Stimulated activated CD4-positive, alpha-beta T cell treated with anti-CD3 and anti-CD28 coated beads, TNF-alpha, amount 100 ng/mL, for 1 hour (primary cell): Measurements from ENCODE around the gene PXMP2.
"Not testable (repeated sequence)": the region's sequence is repeated elsewhere in the genome, so short reads cannot be mapped to it uniquely, and the experiment has no call there.

Experiments used
- DNase-seq, 3 donors: peaks; one replicate each; pipeline ENCODE4 v3.0.0-alpha.2; 2020; ENCODE audit warnings: low read depth in 3 of 3, low spot score in 1 of 3

The PXMP2 gene

DNA sequence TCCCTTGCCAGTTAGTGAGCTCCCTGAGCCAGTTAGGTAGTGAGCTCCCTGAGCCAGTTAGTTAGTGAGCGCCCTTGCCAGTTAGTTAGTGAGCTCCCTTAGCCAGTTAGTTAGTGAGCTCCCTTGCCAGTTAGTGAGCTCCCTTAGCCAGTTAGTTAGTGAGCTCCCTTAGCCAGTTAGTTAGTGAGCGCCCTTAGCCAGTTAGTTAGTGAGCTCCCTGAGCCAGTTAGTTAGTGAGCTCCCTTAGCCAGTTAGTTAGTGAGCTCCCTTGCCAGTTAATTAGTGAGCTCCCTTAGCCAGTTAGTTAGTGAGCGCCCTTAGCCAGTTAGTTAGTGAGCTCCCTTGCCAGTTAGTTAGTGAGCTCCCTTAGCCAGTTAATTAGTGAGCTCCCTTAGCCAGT, 4.6 kb downstream of the PXMP2 start:
- DNase-seq: not testable (repeated sequence)

GRCh38 chr12:132694888-132695287, 7.5 kb downstream of the PXMP2 start:
- not testable (repeated sequence) for DNase-seq

DNA sequence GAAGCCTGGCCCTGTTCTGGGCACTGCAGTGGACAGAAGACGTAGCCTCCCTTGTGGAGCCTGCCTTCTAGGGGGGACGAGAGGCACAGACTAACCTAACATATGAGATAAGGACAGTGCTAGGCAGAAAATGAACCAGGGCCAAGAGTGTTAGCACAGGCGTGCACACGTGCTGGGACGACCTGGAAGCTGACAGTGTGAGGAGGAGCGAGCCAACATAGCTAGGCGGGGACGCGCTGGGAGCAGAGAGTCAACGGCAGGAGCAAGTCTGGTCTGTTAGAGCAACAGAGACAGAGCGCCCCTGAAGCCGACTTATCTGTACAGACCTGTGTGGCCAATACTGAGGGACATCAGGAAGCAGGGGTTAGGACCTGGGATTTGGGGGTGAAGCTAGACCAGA, 8.0 kb downstream of the PXMP2 start:
- no peak for DNase-seq

DNA sequence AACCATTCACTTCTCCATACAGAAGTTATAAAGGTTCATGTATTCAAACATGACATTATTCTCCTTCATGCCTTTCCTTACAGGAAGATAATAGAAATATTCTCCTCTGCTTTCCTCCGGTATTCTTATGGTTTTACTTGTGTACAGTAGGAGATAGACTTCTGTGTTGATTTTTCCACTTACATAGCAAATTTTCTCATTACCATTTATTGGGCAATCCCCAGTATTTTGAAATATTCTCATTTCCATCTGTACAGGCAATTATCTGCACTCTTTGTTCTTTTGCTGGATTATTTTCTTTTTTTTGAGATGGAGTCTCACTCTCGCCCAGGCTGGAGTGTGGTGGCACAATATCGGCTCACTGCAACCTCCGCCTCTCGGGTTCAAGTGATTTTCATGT, 11.0 kb downstream of the PXMP2 start:
- DNase-seq: no peak

DNA sequence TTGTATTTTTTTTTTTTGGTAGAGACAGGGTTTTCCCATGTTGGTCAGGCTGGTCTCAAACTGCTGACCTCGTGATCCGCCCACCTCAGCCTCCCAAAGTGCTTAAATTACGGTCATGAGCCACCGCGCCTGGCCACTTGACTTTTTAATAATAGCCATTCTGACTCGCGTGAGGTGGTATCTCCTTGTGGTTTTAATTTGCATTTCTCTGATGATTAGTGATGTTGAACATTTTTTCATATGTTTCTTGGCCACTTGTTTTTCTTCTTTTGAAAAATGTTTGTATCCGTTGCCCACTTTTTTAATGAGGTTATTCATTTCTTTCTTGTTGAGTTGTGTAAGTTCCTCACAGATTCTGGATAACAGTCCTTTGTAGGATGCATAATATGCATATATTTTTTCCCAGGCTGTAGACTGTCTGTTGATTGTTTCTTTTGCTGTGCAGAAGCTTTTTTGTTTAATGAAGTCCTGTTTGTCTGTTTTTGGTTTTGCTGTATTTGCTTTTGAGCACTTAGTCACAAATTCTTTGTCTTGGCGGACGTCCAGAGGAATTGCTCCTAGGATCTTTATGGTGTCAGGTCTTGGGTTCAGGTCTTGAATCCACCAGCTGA, 12.9 kb downstream of the PXMP2 start:
- DNase-seq: no peak

- DNase-seq: no peak
Observed at GRCh38 chr12:132702640-132703039, 15.3 kb downstream of the PXMP2 start.

- no peak for DNase-seq
Observed at GRCh38 chr12:132703641-132704040, 16.3 kb downstream of the PXMP2 start.

GRCh38 chr12:132707241-132707640, 19.9 kb downstream of the PXMP2 start:
- DNase-seq: no peak

DNA sequence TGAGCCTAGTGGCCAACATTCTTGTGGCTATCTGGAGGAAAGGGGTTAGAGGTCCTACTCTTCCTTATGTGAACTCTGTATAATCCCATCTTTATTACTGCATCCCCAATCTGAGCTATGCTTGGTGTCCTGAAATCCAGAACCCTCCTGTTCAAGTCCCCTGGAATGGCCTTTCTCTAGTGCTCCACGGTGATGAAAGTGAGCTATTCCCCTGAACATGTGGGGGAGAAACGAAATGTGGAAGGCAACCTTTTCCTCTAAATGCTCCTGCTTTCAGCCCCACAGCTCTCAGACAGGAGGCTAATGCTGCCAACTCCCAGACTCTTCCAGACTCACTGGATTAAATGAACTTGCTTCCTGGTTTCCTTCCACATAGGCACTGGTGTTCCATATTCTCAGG, 20.8 kb downstream of the PXMP2 start:
- DNase-seq: no peak

GRCh38 chr12:132710043-132710404, 22.6 kb downstream of the PXMP2 start:
- DNase-seq: no peak

DNA sequence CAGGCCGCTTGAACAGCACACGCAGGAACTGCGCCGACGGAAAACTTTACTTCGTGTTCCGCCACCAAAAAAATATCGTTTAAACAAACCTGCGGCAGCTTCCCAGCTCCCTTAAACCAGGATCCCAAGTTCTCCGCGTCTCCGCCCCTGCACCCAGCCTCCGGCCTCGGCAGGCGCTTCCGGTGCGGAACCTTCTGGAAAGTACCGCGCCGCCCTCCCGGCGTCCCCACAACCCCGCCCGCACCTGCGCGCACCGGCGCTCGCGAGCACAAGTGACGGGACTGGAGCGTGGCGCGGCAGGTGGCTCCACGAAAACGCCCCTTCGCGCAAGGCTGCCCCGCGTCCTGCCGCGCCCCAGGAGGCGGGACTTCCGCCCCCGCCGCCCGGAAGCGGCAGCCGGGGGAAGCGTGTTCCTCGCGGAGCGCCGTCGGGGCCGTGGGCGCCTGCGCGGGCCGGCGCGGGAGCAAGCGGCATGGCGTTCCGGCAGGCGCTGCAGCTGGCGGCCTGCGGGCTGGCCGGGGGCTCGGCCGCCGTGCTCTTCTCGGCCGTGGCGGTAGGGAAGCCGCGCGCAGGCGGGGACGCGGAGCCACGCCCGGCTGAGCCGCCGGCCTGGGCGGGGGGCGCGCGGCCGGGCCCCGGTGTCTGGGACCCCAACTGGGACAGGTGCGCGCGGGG, 23.2 kb downstream of the PXMP2 start, which contains the start of gene PGAM5:
Gene PGAM5, plus strand, starts transcription at position 438 of the 675 bp plus-strand sequence. Its CDS starts 35 bp downstream, at position 473.
- peak; percentile 80 to 88 (median 80) for DNase-seq

DNA sequence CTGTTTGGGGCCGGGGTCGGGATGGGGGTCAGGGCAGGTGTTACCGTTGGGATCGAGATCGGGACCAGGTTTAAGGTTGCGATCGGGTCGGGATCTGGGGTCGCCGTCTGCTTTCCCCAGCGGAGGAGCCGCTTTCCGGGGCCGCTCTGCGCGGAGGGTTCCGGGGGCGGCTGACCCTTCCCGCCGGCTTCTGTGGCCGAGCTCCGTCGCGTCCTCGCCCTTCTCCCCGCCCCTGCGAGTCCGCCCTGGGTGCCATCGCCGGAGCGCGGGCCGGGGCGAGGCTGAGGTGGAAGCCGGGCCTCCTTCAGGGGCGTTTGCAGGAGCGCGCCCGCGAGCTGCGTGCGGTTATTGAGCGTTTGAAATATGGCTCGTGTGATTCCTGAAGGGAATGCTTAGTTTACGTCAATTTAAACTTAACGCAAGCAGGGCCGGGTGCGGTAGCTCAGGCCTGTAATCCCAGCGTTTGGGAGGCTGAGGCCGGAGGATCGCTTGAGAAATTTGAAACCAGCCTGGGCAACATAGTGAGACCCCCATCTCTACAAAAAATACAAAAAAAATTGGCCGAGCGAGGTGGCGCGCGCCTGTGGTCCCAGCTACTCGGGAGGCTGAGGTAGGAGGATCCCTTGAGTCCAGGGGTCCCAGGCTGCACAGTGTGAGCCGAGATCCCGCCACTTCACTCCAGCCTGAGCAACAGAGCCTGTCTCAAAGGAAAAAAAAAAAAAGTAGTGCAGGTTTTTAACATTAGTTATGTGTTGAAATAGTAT, 23.9 kb downstream of the PXMP2 start:
- no peak for DNase-seq

DNA sequence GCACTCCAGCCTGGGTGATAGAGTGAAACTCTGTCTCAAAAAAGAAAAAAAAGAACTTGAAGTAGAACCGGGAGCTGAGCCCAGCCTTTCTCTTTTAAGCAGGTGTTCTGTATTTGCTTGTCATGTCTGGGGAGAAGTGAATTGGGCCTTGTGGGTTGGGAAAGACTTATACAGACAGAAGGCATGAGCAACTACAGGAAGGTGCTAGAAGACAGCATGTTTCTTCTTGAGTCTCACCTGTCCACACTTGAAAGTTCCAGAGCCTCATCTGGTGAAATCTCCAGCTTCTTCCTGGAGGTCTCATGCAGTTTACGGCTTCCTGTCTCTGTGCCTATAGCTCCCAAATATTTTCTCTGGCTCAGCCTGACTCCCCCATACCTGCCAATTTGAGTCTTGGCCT, 25.7 kb downstream of the PXMP2 start:
- no peak for DNase-seq

GRCh38 chr12:132715874-132716273, 28.5 kb downstream of the PXMP2 start:
- no peak for DNase-seq

GRCh38 chr12:132716356-132716755, 29.0 kb downstream of the PXMP2 start:
- no peak for DNase-seq

DNA sequence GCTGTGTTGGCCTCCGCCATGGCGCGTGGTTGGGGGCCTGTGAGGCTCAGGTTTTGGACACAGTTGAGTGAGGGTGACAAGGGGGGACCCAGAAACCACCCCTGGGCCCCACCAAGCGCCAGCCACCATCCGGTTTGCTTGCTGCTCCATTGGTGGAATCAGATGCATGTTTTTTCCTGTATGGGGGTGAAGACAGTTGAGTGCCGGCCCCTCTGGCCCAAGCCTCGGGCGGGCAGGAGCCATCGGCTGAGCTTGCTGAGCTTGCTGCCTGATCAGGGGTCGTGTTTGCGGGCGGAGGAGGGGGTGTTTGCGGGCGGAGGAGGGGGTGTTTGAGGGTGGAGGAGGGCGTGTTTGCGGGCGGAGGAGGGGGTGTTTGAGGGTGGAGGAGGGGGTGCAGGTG, 29.6 kb downstream of the PXMP2 start:
- DNase-seq: no peak

- DNase-seq: no peak
Observed at GRCh38 chr12:132717531-132718387, 30.4 kb downstream of the PXMP2 start.

DNA sequence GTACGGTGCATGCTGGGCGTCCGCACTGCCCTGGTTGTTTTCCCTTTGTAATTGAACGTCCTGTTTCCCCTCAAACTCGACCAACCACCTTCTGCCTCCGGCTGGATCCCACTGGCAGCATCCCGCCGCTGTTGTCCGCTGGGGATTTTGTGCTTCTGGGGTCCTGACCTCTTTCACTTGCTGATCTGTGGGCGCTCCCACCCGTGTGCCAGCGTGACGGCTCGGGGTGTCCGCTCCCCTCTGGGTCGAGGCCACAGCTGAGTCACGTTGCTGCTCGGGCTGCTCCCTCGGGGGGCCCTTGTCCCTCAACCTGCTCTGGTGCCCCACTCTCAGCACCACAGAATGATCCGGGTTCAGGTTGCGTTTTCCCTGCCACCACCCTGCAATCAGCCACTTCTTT, 31.3 kb downstream of the PXMP2 start:
- no peak for DNase-seq

DNA sequence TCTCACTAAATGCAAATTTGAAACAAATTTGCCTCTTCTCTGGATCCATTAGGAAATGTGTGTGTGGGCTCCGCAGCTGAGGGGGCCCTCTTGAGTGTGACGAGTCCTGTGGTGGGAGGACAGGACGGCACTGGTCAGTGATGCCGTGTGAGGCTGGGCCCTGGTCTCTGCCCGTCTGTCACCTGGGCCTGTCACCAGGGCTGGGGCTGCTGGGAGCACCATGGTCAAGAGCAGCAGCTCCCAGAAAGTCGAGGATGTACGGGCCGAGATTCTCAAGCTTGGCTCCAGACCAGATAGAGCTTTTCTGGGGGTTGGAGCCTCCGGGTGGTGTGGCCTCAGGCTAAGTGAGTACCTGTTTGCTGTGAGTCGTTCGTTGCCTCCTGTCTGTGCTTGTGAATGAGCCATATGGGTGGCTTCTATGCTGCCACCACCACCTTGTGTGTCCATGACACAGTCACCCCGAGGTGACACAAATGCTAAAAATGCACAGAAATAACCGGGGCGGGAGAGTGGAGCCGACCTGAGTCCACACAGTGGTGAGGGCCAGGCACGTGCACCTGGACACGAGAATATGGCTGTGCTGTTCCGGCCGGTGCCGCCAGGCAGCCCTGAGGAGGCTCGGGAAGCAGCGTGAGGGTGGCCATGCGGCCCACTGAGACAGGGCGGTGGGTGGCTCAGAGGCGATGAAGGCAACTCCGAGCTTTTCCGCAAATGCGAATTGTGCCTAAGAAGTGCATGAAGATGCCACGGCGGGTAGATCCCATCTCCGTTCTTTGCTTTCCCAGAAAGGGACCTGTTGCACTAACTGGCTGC, 32.0 kb downstream of the PXMP2 start:
- no peak for DNase-seq

DNA sequence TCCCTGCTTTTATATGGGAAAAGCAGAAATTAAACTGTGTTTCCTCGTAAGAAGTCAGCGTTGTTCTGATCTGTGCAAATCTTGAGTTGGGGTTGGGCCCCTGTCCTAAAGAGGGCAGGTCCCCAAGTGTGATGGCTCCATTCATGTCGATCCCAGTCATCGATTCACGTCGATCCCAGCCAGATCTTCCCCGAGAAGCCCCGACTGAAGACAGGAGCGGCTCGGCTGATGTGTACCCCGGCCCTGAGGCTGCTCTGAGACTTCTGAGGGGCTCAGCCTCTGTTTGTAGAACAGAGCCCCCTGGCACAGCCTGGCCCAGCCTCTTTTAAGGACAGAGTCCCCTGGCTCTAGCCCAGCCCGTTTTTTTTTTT, 32.6 kb downstream of the PXMP2 start:
- DNase-seq: no peak
